NT2/D1 (cell line): ENCODE results near the gene CCDC68.

Experiments used
- DNase-seq: peaks from one replicate; pipeline ENCODE4 v3.0.0-alpha.2; 2011; ENCODE audit warnings: low read depth, low spot score
- H3K27me3 ChIP-seq: 2 replicates; pipeline ENCODE4 v1.6.0; 2011; ENCODE audit warnings: mild to moderate bottlenecking; ENCODE audit not compliant: insufficient read length, insufficient read depth
- H3K36me3 ChIP-seq: 2 replicates; pipeline ENCODE4 v1.6.1; 2011; ENCODE audit warnings: mild to moderate bottlenecking, low read length, mixed read lengths; ENCODE audit not compliant: insufficient read depth, insufficient read length
- H3K4me1 ChIP-seq: 2 replicates; pipeline ENCODE4 v1.5.1; 2011; ENCODE audit not compliant: insufficient read depth, insufficient read length
- H3K4me3 ChIP-seq: 2 replicates; pipeline ENCODE4 v1.5.1; 2011; ENCODE audit warnings: low read depth; ENCODE audit not compliant: insufficient read length
- H3K9ac ChIP-seq: 2 replicates; pipeline ENCODE4 v1.6.0; 2011; ENCODE audit warnings: low read depth; ENCODE audit not compliant: insufficient read length
- H3K9me3 ChIP-seq: 2 replicates; pipeline ENCODE4 v1.5.1; 2011; ENCODE audit warnings: mild to moderate bottlenecking, low read length; ENCODE audit not compliant: insufficient read depth
- SUZ12 ChIP-seq: IDR thresholded peaks from 2 replicates; pipeline ENCODE4 v1.6.1; 2011; ENCODE audit not compliant: insufficient read length, insufficient read depth; ENCODE audit errors: extremely low read depth
- YY1 ChIP-seq: IDR thresholded peaks from 2 replicates; pipeline ENCODE4 v1.6.1; 2011; ENCODE audit not compliant: insufficient read length, insufficient read depth
- ZNF274 ChIP-seq: IDR thresholded peaks from 2 replicates; pipeline ENCODE4 v1.6.1; 2011; ENCODE audit warnings: mild to moderate bottlenecking, low read depth, low read length

Gene CCDC68

DNA sequence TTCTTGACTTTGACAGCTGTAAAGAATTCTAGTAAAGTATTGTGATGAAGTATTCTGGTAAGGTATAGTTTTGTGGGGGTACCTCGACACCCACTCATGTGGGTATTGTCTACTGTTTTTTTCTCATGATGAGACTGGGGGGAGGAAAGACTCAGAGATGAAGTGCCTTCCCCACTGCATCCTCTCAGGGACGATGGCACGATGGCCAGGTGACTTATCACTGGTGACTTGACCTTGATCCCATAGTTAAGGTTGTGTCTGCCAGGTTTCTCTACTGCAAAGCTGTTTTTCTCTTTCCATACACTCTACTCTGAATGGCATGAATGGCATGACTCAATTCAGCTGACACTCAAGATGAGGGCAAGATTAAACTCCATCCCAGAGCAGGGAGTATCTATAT, 936 bp upstream of the CCDC68 start:
- H3K9ac ChIP-seq: no peak overlapping the region
- H3K4me1 ChIP-seq: no peaks in the 10 kb centered on the region
- H3K9me3 ChIP-seq: no peaks in the 10 kb centered on the region
- TF ChIP-seq YY1 (no peak), ZNF274 (no peak), SUZ12 (no peak)
- DNase-seq: no peak
- no peaks in the 10 kb centered on the region for H3K36me3 ChIP-seq
- no peak overlapping the region for H3K4me3 ChIP-seq
- no peaks in the 10 kb centered on the region for H3K27me3 ChIP-seq

DNA sequence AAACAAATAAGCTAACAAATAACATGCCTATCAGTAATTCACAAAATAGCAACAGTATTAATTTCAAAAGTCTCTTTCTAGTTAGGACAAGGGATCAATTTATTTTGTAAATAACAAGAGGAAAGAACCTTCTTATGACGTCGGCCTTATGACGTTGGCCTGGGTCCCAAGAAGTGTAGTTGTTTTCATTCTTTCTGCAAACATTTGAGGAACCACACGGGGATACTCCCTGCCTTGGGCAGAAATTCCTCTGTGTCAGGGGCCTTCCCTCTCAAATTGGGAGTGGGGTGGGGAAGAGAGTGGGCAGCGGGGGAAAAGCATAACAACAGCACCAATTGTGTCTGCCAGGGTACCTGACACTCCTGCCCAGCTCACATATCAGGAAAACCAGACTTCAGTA, 1.3 kb downstream of the CCDC68 start:
- no peaks in the 10 kb centered on the region for H3K27me3 ChIP-seq
- no peak overlapping the region for H3K9ac ChIP-seq
- no peak overlapping the region for H3K4me3 ChIP-seq

DNA sequence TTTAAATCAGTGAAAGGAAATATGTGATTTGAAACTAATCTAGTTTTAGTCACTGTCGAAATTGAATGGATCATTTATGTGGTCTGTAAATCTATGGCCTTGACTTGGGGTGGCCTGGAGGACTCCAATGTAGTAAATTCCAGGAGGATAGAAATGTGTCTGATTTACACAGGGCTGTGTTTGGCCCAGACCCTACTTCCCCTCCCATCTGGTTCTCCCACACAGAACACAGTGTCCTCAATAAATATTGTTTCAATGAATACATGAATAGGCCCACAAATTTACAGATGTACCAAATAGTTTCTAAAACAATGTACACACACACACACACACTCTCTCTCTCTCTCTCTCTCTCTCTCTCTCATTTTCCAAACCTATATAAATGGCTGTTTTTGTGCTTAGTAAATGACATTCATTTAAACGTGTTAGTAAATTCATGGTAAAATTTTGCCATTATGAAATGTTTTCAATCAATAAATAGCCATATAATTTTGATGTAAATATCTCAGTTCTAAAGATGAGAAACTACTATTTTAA, 1.9 kb downstream of the CCDC68 start:
- Histone ChIP-seq H3K27me3 (no peaks in the 10 kb centered on the region), H3K36me3 (no peaks in the 10 kb centered on the region), H3K9ac (no peak overlapping the region), H3K4me1 (no peaks in the 10 kb centered on the region), H3K9me3 (no peaks in the 10 kb centered on the region), H3K4me3 (no peak overlapping the region)
- TF ChIP-seq SUZ12 (no peak), ZNF274 (no peak), YY1 (no peak)
- DNase-seq: no peak

More for the DNA sequence above, 1.3 kb downstream of the CCDC68 start:
- no peaks in the 10 kb centered on the region for H3K9me3 ChIP-seq
- TF ChIP-seq SUZ12 (no peak), YY1 (no peak), ZNF274 (no peak)
- DNase-seq: no peak
- H3K4me1 ChIP-seq: no peaks in the 10 kb centered on the region
- H3K36me3 ChIP-seq: no peaks in the 10 kb centered on the region

DNA sequence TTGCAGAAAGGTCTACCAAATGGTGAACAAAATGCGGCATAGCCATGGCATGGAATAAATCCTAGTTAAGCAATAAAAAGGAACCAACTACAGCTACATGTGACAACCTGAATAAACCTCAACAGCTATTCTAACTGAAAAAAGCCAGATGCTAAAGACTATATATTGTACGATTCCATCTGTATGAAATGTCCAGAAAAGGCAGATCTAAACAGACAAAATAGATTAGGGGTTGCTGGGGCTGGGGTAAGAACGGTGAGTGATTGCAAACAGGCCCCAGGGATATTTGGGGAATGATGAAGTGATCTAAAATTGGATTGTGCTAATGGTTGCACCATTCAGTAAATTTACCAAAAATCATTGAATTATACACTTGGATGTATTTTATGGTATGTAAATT, 2.8 kb downstream of the CCDC68 start:
- Histone ChIP-seq H3K27me3 (no peaks in the 10 kb centered on the region), H3K4me3 (no peak overlapping the region), H3K36me3 (no peaks in the 10 kb centered on the region), H3K9me3 (no peaks in the 10 kb centered on the region), H3K9ac (no peak overlapping the region), H3K4me1 (no peaks in the 10 kb centered on the region)
- no peak for TF ChIP-seq YY1
- no peak for TF ChIP-seq SUZ12
- no peak for TF ChIP-seq ZNF274
- DNase-seq: no peak

DNA sequence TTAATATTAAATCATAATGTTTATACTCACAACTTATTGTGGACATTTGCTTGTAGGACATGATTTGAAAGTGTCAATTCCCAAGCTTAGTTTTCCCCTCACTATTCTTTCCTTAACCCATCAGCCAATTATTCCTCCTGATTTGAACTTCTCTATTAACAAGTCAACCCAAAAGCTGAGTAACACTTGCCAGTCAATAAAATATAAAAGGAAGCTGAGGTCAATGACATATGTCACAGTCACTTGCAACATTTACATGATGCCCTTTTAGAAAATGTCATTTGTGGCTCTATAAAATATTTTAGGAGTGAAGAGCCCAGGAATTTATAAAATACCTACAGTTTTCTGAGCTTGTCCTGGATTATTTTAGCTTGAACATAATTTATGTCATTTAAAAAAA, 7.2 kb downstream of the CCDC68 start:
- no peaks in the 10 kb centered on the region for H3K27me3 ChIP-seq
- no peak overlapping the region for H3K9ac ChIP-seq
- DNase-seq: no peak
- H3K4me1 ChIP-seq: no peaks in the 10 kb centered on the region
- no peaks in the 10 kb centered on the region for H3K9me3 ChIP-seq
- no peaks in the 10 kb centered on the region for H3K36me3 ChIP-seq
- TF ChIP-seq YY1 (no peak), ZNF274 (no peak), SUZ12 (no peak)
- H3K4me3 ChIP-seq: no peak overlapping the region

DNA sequence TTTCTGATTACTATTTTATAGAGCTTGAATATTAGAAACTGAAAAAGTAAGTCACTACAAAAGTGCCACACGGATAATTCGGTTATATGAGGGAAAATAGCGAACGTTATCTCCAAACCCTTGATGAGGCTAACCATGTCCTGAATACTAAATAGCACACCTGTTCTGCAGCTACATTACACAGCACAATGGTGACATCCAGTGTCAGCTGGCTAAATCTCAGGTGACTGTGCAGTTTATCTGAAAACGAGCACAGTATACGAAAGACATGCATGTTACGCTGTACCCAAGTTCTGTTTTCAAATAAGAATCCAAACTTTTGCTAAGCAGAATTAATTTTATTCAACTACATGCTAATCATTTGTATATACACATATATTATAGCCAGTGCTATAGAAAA, 9.0 kb downstream of the CCDC68 start:
- H3K4me3 ChIP-seq: no peak overlapping the region
- no peaks in the 10 kb centered on the region for H3K4me1 ChIP-seq
- DNase-seq: no peak
- TF ChIP-seq SUZ12 (no peak), YY1 (no peak), ZNF274 (no peak)
- no peaks in the 10 kb centered on the region for H3K9me3 ChIP-seq
- no peaks in the 10 kb centered on the region for H3K27me3 ChIP-seq
- no peaks in the 10 kb centered on the region for H3K36me3 ChIP-seq
- H3K9ac ChIP-seq: no peak overlapping the region

DNA sequence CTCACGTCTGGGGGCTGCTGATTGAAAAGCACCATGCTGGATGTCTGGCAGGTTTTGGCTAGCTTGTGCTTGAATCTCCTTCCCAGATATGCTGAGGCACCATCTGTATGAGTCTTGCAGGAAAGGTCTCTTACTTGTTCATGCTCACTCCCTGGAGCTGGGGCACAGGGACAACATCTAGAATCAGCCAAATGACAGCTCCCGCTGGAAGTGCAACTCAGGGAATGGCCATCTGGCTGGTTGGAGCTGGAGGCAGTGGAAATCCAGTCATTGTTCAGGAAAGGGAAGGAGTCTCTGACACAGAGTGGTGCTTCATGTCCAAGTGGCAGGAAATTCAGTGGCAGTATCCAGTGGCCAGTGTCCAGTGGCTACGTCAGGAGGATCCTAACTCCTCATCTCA, 9.7 kb downstream of the CCDC68 start:
- H3K9me3 ChIP-seq: no peaks in the 10 kb centered on the region
- no peaks in the 10 kb centered on the region for H3K36me3 ChIP-seq
- H3K9ac ChIP-seq: no peak overlapping the region
- H3K27me3 ChIP-seq: no peaks in the 10 kb centered on the region
- no peaks in the 10 kb centered on the region for H3K4me1 ChIP-seq
- DNase-seq: no peak
- H3K4me3 ChIP-seq: no peak overlapping the region
- no peak for TF ChIP-seq SUZ12
- TF ChIP-seq YY1: no peak

DNA sequence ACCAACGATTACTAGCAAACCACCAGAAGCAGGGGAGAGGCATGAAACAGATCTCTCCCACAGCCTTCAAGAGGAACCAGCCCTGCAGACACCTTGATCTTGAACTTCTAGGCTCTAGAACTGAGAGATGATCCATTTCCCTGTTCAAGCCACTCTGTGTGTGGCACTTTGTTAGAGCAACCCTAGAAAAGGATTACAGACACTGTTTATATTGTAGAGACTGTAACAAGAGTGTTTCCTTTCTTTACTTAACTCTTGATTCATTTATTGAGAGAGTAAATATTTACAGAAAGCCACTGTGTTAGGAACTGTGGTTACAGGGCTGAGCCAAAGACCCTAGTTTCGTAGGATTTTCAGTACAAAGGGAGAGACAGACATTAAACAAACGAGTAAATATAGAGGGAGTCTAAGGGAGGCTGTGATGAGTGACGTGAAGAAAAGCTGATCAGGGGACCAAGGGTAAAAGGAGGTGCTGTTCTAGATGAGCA, 10.9 kb downstream of the CCDC68 start:
- H3K9me3 ChIP-seq: no peaks in the 10 kb centered on the region
- H3K9ac ChIP-seq: no peak overlapping the region
- H3K27me3 ChIP-seq: no peaks in the 10 kb centered on the region
- H3K4me1 ChIP-seq: no peaks in the 10 kb centered on the region
- DNase-seq: no peak
- H3K4me3 ChIP-seq: no peak overlapping the region
- TF ChIP-seq SUZ12 (no peak), ZNF274 (no peak), YY1 (no peak)
- no peaks in the 10 kb centered on the region for H3K36me3 ChIP-seq
